ENCODE data around the gene EMILIN2.

The EMILIN2 gene

GRCh38 chr18:2906704-2907549 is 60.1 kb downstream of the EMILIN2 start:
- peak; percentile 22; the same call in 1 of the 2 replicates for TF ChIP-seq KLF1 (tag by site-specific recombination; IDR thresholded peaks at IDR 0.05)
- peak; percentile 89 for TF ChIP-seq ZIC2 (tag by site-specific recombination; IDR thresholded peaks at IDR 0.05)
- TF ChIP-seq ZBTB26 (tag by site-specific recombination; optimal IDR thresholded peaks at IDR 0.05), result peak; percentile 33
- TF ChIP-seq ZNF266 (tag by site-specific recombination; IDR thresholded peaks at IDR 0.05; ENCODE audit: low read depth), result no peak
- no peak for TF ChIP-seq GLIS2 (tag by site-specific recombination; IDR thresholded peaks at IDR 0.05)
- peak; percentile 40; the same call in 1 of the 2 replicates for TF ChIP-seq ZNF335 (tag by site-specific recombination; conservative IDR thresholded peaks at IDR 0.05)
- peak; percentile 43; the same call in 1 of the 2 replicates for TF ChIP-seq ZNF600 (tag by site-specific recombination; IDR thresholded peaks at IDR 0.05)
- TF ChIP-seq ZBTB8A (tag by site-specific recombination; IDR thresholded peaks at IDR 0.05), result 0 out of 2 replicates have a peak, but pooled peaks have one; percentile 37
- TF ChIP-seq ZSCAN23 (tag by site-specific recombination; IDR thresholded peaks at IDR 0.05), result no peak
- no peak for TF ChIP-seq ZNF792 (tag by site-specific recombination; IDR thresholded peaks at IDR 0.05)
- no peak for TF ChIP-seq ZXDB (tag by site-specific recombination; IDR thresholded peaks at IDR 0.05)
- TF ChIP-seq ZBTB1 (tag by site-specific recombination; IDR thresholded peaks at IDR 0.05), result no peak
- TF ChIP-seq KLF16 (tag by site-specific recombination; IDR thresholded peaks at IDR 0.05), result no peak
- TF ChIP-seq ZEB2 (tag by site-specific recombination; IDR thresholded peaks at IDR 0.05), result no peak
- ChIA-PET CTCF (interaction anchor here (0.6 kb wide), 1 partner anchor 10 kb away, joined by 3 read pairs; no protein-coding TSS in a partner anchor), POLR2A (no interaction called here)
- Histone ChIP-seq H3K27ac (ENCODE audit: extremely low read depth, low read depth, low read length) (peak overlapping the region; percentile 60; the same call in 1 of the 2 replicates), H3K9me3 (ENCODE audit: control insufficient read depth, insufficient read depth, low read depth, low read length) (no peaks in the 10 kb centered on the region), H3K4me3 (ENCODE audit: low read depth, low read length) (peak overlapping the region; percentile 19), H3K36me3 (ENCODE audit: control insufficient read depth in 2 of 2, insufficient read depth in 1 of 2, low read length in 2 of 2) (no peaks in the 10 kb centered on the region; a peak in 1 of 3 replicates), H3K4me1 (ENCODE audit: control insufficient read depth, insufficient read depth, low read length) (no peaks in the 10 kb centered on the region)

GRCh38 chr18:2907550-2908135 is 60.8 kb downstream of the EMILIN2 start:
- H3K36me3 ChIP-seq (ENCODE audit: control insufficient read depth in 2 of 2, insufficient read depth in 1 of 2, low read length in 2 of 2), result no peaks in the 10 kb centered on the region; a peak in 1 of 3 replicates
- H3K27ac ChIP-seq (ENCODE audit: extremely low read depth, low read depth, low read length), result no peak overlapping the region
- H3K4me3 ChIP-seq (ENCODE audit: low read depth, low read length), result no peak overlapping the region
- TF ChIP-seq, protein P1, sequence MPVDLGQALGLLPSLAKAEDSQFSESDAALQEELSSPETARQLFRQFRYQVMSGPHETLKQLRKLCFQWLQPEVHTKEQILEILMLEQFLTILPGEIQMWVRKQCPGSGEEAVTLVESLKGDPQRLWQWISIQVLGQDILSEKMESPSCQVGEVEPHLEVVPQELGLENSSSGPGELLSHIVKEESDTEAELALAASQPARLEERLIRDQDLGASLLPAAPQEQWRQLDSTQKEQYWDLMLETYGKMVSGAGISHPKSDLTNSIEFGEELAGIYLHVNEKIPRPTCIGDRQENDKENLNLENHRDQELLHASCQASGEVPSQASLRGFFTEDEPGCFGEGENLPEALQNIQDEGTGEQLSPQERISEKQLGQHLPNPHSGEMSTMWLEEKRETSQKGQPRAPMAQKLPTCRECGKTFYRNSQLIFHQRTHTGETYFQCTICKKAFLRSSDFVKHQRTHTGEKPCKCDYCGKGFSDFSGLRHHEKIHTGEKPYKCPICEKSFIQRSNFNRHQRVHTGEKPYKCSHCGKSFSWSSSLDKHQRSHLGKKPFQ (tag by site-specific recombination; IDR thresholded peaks at IDR 0.05), result no peak
- TF ChIP-seq ZIC2 (tag by site-specific recombination; IDR thresholded peaks at IDR 0.05), result peak; percentile 49
- POLR2A ChIA-PET, result no interaction called here
- no peaks in the 10 kb centered on the region for H3K9me3 ChIP-seq (ENCODE audit: control insufficient read depth, insufficient read depth, low read depth, low read length)
- CTCF ChIA-PET, result interaction anchor here (0.6 kb wide), 1 partner anchor 10 kb away, joined by 3 read pairs; no protein-coding TSS in a partner anchor
- no peaks in the 10 kb centered on the region for H3K4me1 ChIP-seq (ENCODE audit: control insufficient read depth, insufficient read depth, low read length)

- H3K36me3 ChIP-seq (ENCODE audit: control insufficient read depth in 2 of 2, insufficient read depth in 1 of 2, low read length in 2 of 2), result no peaks in the 10 kb centered on the region; a peak in 1 of 3 replicates
- no peaks in the 10 kb centered on the region for H3K9me3 ChIP-seq (ENCODE audit: control insufficient read depth, insufficient read depth, low read depth, low read length)
- ChIA-PET CTCF (interaction anchor here (0.7 to 1.3 kb wide), 2 partner anchors 142 to 549 kb away, joined by 3 to 5 read pairs; no protein-coding TSS in a partner anchor), POLR2A (interaction anchor here (1.4 kb wide), 1 partner anchor 10 kb away, joined by 4 read pairs; no protein-coding TSS in a partner anchor)
- H3K4me1 ChIP-seq (ENCODE audit: control insufficient read depth, insufficient read depth, low read length), result no peaks in the 10 kb centered on the region
- H3K27ac ChIP-seq (ENCODE audit: extremely low read depth, low read depth, low read length), result no peak overlapping the region
- no peak overlapping the region for H3K4me3 ChIP-seq (ENCODE audit: low read depth, low read length)
- TF ChIP-seq ZNF610 (tag by site-specific recombination; IDR thresholded peaks at IDR 0.05; ENCODE audit: borderline replicate concordance), result no peak
- TF ChIP-seq ZBTB20 (tag by site-specific recombination; IDR thresholded peaks at IDR 0.05), result no peak
- TF ChIP-seq ZNF211 (tag by site-specific recombination; IDR thresholded peaks at IDR 0.05; ENCODE audit: low read depth), result no peak
- no peak for TF ChIP-seq ZNF433 (tag by site-specific recombination; IDR thresholded peaks at IDR 0.05; ENCODE audit: low read depth)
- TF ChIP-seq YY1 (tag by site-specific recombination; IDR thresholded peaks at IDR 0.05), result no peak
- TF ChIP-seq ZNF521 (tag by site-specific recombination; IDR thresholded peaks at IDR 0.05), result no peak
- TF ChIP-seq, protein P2, sequence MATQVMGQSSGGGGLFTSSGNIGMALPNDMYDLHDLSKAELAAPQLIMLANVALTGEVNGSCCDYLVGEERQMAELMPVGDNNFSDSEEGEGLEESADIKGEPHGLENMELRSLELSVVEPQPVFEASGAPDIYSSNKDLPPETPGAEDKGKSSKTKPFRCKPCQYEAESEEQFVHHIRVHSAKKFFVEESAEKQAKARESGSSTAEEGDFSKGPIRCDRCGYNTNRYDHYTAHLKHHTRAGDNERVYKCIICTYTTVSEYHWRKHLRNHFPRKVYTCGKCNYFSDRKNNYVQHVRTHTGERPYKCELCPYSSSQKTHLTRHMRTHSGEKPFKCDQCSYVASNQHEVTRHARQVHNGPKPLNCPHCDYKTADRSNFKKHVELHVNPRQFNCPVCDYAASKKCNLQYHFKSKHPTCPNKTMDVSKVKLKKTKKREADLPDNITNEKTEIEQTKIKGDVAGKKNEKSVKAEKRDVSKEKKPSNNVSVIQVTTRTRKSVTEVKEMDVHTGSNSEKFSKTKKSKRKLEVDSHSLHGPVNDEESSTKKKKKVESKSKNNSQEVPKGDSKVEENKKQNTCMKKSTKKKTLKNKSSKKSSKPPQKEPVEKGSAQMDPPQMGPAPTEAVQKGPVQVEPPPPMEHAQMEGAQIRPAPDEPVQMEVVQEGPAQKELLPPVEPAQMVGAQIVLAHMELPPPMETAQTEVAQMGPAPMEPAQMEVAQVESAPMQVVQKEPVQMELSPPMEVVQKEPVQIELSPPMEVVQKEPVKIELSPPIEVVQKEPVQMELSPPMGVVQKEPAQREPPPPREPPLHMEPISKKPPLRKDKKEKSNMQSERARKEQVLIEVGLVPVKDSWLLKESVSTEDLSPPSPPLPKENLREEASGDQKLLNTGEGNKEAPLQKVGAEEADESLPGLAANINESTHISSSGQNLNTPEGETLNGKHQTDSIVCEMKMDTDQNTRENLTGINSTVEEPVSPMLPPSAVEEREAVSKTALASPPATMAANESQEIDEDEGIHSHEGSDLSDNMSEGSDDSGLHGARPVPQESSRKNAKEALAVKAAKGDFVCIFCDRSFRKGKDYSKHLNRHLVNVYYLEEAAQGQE (tag by site-specific recombination; IDR thresholded peaks at IDR 0.05), result no peak
- no peak for TF ChIP-seq KLF9 (tag by site-specific recombination; IDR thresholded peaks at IDR 0.05; ENCODE audit: low read depth)
Observed at GRCh38 chr18:2908166-2908945, 61.5 kb downstream of the EMILIN2 start.

Measured in HEK293 (cell line).